HG02588 (cell line): ENCODE results near the gene THRB.

Source experiments
- ATAC-seq: cut with Tn5 transposase; IDR thresholded peaks from one replicate; pipeline ENCODE4 v1.9.1; 2021; ENCODE audit warnings: mild to moderate bottlenecking, moderate library complexity; ENCODE audit not compliant: unreplicated experiment

Gene THRB

DNA sequence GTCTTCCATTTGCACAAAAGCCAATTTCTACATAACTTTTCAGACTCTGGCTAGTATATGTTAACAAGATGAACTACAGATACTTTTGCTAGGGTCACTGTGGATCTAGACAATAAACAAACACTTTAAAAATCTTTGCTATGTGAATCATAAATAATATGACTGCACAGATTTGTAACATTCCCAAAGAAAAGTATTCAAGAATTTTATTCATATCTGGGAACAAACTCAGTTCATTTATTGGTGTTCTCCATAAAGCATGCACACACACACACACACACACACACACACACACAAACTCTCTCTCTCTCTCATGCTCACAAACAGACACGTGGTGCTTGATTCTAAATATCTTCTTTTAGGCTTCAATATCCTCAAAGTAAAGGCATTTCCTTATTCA, 18.8 kb upstream of the THRB start:
- no peak for ATAC-seq

GRCh38 chr3:24512564-24513197, 18.0 kb upstream of the THRB start:
- no peak for ATAC-seq

DNA sequence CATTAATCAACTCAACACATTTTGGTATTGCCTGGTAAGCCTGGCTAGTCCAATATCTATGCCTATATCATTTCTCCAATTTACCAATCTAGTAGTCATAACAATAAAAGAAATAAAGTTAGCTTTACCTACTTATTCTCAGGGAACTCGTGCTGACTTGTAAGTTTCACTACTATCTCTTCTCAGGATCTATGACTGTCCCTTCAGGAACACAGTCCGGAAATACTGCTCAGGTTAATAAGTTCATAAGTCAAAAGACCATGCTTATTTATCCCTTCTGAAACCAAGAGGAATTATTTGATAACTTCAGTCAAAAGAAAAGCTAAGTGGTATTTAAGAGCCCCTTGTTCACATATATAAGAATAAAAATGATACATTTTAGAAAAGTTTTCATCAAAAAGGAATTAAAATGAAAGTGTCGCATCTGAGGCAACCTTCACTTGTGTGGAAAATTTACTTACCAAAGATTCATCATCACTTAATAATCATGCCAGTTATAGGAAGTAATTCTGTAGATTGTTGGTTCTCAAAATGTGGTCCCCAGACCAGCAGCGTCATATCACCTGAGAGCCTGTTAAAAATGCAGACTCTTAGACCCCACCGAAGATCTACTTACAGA, 15.5 kb upstream of the THRB start:
- no peak for ATAC-seq

DNA sequence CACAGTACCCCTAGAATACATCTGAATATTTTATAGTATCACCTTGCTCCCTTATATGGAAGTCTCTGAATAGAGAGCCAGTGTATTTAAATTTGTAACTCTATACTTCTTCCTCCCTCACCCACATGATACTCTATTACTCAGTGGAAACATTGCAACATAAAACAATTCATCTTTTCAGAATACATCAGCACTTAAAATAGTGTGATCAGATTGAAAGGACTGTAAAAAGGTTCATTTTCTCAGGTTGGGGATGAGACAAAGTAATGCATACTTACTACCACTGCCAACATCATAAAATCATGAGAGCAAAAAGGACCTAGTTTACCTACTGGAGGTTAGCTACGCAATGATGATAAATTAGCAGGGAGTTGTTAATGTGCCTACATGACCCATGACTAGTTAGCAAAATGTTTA, 13.8 kb upstream of the THRB start:
- ATAC-seq: no peak

- ATAC-seq: no peak
These were observed 13.2 kb upstream of the THRB start for GRCh38 chr3:24507776-24508422.

- ATAC-seq: no peak
These were observed 12.5 kb upstream of the THRB start for GRCh38 chr3:24506966-24507775.

DNA sequence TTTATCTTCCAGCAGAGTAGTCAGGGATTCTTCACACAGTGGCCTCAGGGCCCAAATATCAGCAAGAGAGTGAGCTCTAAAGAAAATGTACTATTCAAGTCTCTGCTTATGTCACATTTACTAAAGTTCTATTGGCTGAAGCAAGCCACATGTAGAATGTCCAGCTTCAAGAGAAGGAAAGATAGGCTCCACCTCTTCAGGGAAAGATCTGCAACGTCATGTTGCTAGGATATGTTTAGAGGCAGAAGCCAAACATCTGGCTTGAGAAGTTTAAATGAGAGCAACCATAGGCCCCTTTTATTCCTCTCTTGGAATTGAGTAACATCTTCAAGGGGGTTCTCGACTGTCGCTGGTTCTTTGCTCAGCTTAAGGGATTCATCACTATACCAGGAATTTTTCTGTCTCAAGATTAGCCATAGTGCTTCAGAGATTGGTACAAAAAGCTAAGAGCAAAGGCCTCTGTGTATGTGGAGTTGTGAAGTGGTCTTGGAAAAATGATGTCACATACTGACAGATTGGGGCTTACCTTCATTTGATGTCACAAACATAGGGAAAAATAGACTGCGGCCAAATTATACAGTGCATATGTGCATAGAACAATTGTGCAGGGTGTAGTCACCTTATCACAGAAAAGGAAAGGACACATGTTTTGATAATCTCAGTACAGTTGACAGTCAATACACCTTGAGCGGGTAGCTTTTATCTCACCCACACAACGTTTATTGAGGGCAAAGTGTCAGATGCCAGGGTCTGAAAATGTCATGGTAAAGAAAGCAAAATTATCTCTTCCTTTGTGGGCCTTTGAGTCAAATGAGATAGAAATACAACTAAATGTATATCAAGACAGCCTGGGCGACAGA, 11.3 kb upstream of the THRB start:
- ATAC-seq: no peak

DNA sequence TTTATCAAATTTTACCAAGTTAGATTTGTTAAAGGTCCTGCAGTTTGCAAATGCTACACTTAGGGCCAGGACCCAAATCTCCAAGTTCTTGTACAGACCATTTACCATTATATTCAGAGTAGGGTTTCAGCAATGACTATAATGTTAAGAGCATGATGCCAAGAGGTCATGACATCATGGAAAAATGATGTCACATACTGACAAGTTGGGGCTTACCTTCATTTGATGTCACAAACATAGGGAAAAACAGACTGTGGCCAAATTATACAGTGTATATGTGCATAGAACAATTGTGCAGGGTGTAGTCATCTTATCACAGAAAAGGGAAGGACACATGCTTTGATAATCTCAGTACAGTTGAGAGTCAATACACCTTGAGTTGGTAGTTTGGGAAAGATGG, 10.1 kb upstream of the THRB start:
- ATAC-seq: no peak

DNA sequence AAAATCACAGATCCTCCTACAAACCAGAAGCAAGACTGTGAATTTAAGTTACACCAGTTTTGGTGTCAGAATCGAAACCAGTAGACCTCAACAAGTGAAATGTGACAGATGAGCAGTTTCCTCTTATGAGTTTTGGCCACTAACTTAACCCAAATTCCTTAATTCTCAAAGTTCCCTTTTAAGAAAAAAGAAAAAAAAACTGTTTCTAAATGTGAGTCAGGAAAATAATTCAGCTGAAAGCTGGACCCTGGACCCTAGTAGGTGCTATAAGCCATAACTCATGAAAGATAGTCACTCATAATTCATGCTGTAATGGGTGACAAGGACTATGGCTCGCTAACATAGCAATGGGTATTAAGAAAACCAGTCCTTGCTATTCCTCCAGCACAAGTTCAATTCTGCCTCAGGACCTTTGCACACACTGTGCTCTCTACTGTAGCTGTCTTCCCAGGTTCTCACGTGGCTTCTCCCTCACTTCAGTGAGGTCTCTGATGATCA, 9.0 kb upstream of the THRB start:
- ATAC-seq: peak; percentile 81

DNA sequence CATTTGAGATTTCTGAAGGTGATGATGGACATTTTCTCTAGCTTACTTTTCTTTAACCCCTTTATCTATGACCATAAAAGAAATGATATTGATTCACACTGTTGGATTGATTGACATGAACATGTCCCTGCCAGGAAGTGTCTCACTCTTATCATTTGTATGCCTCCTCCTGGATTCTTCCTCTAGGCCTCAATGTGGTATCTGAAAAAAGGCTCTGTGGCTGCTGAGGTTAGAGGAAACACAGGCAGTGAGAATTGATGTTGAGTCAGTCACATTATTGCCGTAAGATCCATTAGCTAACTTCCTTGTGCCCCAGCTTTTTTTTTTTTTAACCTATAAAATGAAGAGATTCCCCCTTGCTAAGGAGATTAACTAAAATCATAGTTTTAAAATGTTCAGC, 8.0 kb upstream of the THRB start:
- ATAC-seq: no peak

DNA sequence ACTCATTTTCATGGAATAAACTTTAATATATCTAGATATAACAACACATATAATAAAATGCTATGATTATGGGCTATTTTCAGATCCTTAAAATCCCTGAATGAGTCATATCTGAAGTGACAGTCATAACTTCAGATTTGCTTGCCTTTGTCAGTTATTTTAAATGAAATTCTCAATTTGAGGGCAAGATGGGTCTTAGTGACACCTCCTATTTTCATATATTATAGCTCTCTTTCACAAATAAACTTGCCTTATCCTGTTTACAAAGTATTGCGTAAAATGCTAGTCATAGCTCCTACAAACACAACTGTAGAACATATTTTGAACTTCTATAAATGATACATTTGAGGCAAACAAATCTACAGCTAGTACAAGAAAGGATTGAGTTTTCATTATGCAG, 6.2 kb upstream of the THRB start:
- no peak for ATAC-seq

DNA sequence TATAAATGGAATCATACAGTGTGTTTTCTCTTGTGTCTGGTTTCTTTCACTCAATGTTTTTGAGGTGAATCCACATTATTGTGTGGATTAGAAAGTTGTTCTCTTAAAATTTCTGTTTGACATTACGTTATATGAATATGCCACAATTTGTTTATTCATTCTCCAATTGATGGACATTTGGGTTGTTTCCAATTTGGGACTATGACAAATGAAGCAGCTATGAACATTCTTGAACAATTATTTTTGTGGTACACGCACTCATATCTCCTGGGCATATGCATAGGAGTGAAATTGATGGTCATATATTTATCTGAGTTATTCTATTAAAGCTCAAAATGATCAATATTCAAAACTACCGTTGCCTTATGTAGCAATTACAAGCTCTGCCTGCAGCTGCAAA, 5.3 kb upstream of the THRB start:
- ATAC-seq: no peak

DNA sequence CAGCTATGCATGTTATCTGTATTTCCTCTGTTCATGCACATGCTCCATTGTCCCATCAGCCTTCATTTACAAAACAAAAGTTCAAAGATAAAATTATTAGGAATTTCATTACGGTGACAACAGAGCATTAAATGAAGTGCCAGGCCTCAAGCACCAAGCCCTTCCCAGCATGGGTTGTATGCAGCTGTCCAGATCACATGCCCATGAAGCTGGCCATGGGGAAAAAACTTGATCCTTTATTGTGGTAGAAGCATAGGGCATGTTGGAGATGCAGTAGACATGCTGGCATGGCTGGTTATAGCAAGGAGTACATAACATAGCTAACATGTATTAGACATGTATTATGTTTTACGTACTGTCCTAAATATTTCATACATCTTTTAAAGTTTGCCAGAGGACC, 4.1 kb upstream of the THRB start:
- no peak for ATAC-seq

- ATAC-seq: no peak
These were observed 3.7 kb upstream of the THRB start for GRCh38 chr3:24498391-24498790.

DNA sequence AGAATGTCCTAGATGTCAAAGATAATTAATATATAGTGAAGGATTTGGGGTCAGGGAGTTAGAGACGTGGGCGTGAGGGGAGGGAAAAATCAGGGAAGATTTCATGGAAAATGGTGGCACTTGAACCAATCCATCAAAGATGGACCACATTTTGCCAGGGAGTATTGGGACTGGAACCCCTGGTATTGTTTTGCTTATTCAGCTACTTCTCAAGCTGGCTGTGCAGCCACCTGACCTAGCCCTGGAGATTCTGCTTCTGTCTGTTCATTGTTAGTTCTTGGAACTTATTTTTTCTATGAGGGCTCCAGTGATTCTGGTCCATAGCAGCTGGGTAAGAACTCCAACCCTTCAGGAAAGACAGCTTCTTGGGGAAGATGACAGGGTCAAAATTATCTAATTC, 3.3 kb upstream of the THRB start:
- no peak for ATAC-seq

DNA sequence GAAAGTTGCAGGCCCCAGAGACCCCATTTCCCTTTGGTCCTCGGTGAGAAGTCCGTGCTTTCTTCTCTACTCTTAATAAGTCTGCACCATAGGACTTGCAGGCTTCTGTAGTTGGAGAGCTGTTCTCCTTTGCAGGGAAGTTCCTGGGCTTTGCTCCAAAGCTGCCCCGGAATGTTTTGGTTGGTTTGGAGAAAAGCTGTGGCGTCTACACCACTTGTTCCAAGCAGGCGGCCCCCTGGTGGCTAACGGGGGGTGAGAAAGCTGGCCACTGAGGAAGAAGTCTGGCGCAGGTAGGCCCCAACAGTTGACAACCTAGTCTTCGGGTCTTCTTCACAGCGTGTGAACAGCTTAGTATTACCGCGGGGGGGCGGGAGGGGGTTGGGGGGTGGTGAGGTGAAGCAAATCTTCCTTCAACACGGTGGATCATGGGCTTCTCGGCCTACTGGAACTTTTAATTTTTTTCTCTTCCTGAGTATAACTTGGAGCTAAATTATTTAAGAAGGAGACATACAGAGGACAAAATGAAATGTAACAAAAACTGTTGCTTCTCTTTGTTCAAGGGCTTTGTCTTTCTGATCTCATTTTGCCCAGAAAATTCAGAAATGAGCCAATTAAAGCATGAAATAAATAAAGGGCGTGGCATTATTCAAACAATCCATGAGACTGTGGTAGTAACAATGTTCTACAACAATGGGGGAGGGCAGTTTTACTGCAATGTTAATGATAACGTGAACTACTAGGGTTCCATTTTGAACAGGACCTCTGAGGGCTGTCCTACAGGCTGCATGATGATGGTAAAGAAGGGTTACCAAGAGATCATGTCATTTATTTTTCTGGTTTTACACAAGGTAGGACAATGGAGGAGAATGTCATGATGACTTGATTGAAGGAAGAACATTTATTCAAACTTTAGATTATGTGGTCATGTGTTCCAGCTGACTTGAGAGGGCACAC, 2.2 kb upstream of the THRB start:
- ATAC-seq: no peak

DNA sequence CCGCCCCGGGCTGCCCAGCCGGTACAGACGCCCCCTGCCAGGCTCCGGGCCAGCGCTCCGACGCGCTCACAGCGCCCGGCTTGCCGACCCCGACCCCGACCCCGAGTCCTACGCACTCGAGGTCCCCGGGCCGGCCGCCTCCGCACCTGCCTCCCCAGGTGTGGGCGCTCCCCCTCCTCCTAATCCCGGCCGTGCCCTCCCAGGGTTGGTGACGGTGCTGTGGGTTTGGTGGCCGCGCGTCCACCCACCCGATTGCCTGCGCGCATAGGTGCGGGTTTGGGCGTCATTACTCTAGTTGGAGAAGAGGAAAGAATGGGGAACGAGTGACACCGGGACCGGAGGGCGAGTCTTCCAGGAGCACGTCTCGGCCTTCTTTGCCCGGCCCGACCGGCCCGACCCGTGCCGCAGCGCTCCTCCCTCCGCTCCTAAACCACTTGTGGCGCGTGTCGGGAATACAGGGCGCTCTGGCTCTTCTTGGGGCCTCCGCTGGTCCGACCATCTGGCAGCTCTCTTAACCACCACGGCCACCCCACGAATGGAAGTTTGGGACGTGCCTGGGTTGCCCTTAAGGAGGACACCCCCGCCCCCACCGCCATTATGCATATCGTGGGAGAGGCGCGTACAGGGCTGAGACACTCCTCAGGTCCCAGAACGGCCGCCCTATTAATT, 810 bp upstream of the THRB start:
- ATAC-seq: no peak

- ATAC-seq: no peak
These were observed 668 bp downstream of the THRB start for GRCh38 chr3:24493746-24494617.
